ENCODE data around the gene SPO11.

DNA sequence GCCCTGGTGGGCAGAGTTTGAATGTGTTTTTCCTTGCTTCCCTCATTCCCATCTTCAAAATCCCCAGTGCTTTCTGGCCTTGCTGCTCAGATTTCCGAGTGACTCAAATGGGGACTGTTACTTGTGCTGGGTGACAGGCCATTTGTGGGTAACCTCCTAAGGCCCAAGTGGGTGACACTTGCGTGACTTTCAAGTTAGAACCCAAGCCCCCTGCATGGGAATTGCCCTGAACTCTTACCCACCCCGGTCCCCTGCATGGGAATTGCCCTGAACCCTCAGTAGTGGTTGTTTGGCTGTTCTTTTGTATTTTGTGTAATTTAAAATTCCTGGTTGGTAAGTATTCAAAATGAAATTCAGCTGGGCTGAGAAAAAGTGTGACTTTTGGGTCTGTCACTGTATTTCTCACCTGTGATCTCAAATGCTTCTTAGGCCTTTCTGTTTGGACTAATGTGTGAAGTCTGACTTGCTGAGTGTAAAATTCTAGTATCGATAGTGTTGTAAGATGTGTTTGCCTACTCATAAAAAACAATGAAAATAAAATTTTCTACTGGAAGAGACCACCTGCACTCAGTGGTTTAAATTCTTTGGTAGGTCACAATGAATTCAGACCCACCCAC is 49.2 kb downstream of the SPO11 start:
- TF ChIP-seq, protein P1, sequence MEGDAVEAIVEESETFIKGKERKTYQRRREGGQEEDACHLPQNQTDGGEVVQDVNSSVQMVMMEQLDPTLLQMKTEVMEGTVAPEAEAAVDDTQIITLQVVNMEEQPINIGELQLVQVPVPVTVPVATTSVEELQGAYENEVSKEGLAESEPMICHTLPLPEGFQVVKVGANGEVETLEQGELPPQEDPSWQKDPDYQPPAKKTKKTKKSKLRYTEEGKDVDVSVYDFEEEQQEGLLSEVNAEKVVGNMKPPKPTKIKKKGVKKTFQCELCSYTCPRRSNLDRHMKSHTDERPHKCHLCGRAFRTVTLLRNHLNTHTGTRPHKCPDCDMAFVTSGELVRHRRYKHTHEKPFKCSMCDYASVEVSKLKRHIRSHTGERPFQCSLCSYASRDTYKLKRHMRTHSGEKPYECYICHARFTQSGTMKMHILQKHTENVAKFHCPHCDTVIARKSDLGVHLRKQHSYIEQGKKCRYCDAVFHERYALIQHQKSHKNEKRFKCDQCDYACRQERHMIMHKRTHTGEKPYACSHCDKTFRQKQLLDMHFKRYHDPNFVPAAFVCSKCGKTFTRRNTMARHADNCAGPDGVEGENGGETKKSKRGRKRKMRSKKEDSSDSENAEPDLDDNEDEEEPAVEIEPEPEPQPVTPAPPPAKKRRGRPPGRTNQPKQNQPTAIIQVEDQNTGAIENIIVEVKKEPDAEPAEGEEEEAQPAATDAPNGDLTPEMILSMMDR (IDR thresholded peaks at IDR 0.05), result no peak
- TF ChIP-seq ZFX (IDR thresholded peaks at IDR 0.05; ENCODE audit: borderline replicate concordance), result no peak

All from 22Rv1 (cell line).